Peyer's patch (tissue), 4 donors: Measurements from ENCODE around the gene SPEF2. TPM values are rescaled to one million over a fixed set of nuclear protein-coding genes. Genes with fewer than 3 reads are reported as not detected.
A peak's percentile ranks its signal among the peaks of the same experiment; 100 is the strongest.

Experiments used
- DNase-seq, 3 donors: peaks; one replicate each; pipeline ENCODE4 v3.0.0-alpha.2; 2017 to 2019
- H3K27ac ChIP-seq, 4 donors: fragments of 200-600 bp; sonication (generic); one replicate each; pipeline ENCODE4 v1.5.1; 2016 to 2019
- H3K27me3 ChIP-seq, 2 donors: fragments of 200-600 bp; sonication (generic); one replicate each; pipeline ENCODE4 v1.5.1; 2019
- H3K36me3 ChIP-seq, 3 donors: fragments of 200-600 bp; sonication (generic); one replicate each; pipeline ENCODE4 v1.5.1; 2016 to 2019
- H3K4me1 ChIP-seq, 4 donors: fragments of 200-600 bp; sonication (generic); one replicate each; pipeline ENCODE4 v1.5.1; 2016 to 2019
- H3K4me3 ChIP-seq, 4 donors: fragments of 200-600 bp; sonication (generic); 1 replicate in 3 of 4; 2 replicates in 1 of 4; pipeline ENCODE4 v1.5.1; 2016 to 2019; ENCODE audit warnings: mild to moderate bottlenecking in 1 of 4
- H3K9me3 ChIP-seq, 4 donors: fragments of 200-600 bp; sonication (generic); one replicate each; pipeline ENCODE4 v1.5.1; 2016 to 2019; ENCODE audit warnings: mild to moderate bottlenecking in 1 of 4
- CTCF ChIP-seq, 6 experiments: fragments of 450-650 bp in 4 of 6; fragments of 200-600 bp in 2 of 6; sonication (generic) in 1 of 6; IDR thresholded peaks; one replicate each; pipeline ENCODE4 v1.5.1; 2017 to 2019; ENCODE audit warnings: antibody characterized with exemption in 6 of 6, mild to moderate bottlenecking in 3 of 6, moderate library complexity in 1 of 6
- POLR2A ChIP-seq, 2 donors: fragments of 450-650 bp; IDR thresholded peaks; one replicate each; pipeline ENCODE4 v1.5.1; 2017; ENCODE audit warnings: antibody characterized with exemption in 2 of 2, mild to moderate bottlenecking in 2 of 2, moderate library complexity in 2 of 2
- total RNA-seq, 4 donors: library from RNA; depleted of rRNA; stranded (reverse); fragments of >200 nt; gene quantifications; one replicate each; pipeline ENCODE4 v1.1.0, GENCODE V29; 2016

The SPEF2 gene
- total RNA-seq, 4 donors from 2014 or later = 2.5 to 8.8 (median 5.1) TPM

GRCh38 chr5:35828082-35828598, 210.5 kb downstream of the SPEF2 start:
- Histone ChIP-seq H3K4me1 (no peaks in the 10 kb centered on the region), H3K27me3 (no peaks in the 10 kb centered on the region), H3K27ac (peak overlapping the region in 1 of 4 donors; percentile 9), H3K36me3 (no peaks in the 10 kb centered on the region), H3K4me3 (no peak overlapping the region), H3K9me3 (no peaks in the 10 kb centered on the region)
- DNase-seq = no peak
- TF ChIP-seq POLR2A (IDR thresholded peaks at IDR 0.05) (no peak), CTCF (IDR thresholded peaks at IDR 0.05) (no peak)

- no peaks in the 10 kb centered on the region for H3K36me3 ChIP-seq
- peak in 1 of 2 donors; percentile 19 for TF ChIP-seq POLR2A (IDR thresholded peaks at IDR 0.05)
- TF ChIP-seq CTCF (IDR thresholded peaks at IDR 0.05) = no peak
- peak in 2 of 3 donors; percentile 34 to 52 for DNase-seq
- H3K4me3 ChIP-seq = no peak overlapping the region
- H3K4me1 ChIP-seq = no peaks in the 10 kb centered on the region
- peak overlapping the region; percentile 25 to 59 (median 50) for H3K27ac ChIP-seq
- H3K27me3 ChIP-seq = no peaks in the 10 kb centered on the region
- no peaks in the 10 kb centered on the region for H3K9me3 ChIP-seq
These were observed 212.9 kb downstream of the SPEF2 start for GRCh38 chr5:35830587-35830986.

- no peak for TF ChIP-seq POLR2A (IDR thresholded peaks at IDR 0.05)
- peak overlapping the region in 3 of 4 donors; percentile 4 to 63 (median 26) for H3K27ac ChIP-seq
- no peaks in the 10 kb centered on the region for H3K9me3 ChIP-seq
- no peaks in the 10 kb centered on the region for H3K27me3 ChIP-seq
- H3K4me1 ChIP-seq = no peaks in the 10 kb centered on the region
- no peaks in the 10 kb centered on the region for H3K36me3 ChIP-seq
- no peak overlapping the region for H3K4me3 ChIP-seq
- DNase-seq = no peak
These were observed 215.1 kb downstream of the SPEF2 start for GRCh38 chr5:35832762-35833161.

- Histone ChIP-seq H3K4me3 (no peak overlapping the region), H3K4me1 (no peaks in the 10 kb centered on the region), H3K36me3 (no peaks in the 10 kb centered on the region), H3K9me3 (no peaks in the 10 kb centered on the region), H3K27ac (peak overlapping the region; percentile 4 to 63 (median 26)), H3K27me3 (no peaks in the 10 kb centered on the region)
- no peak for DNase-seq
- TF ChIP-seq CTCF (IDR thresholded peaks at IDR 0.05) = no peak
- TF ChIP-seq POLR2A (IDR thresholded peaks at IDR 0.05) = no peak
These were observed 215.6 kb downstream of the SPEF2 start for GRCh38 chr5:35833224-35833623.

GRCh38 chr5:35835796-35836742, 218.4 kb downstream of the SPEF2 start:
- H3K27ac ChIP-seq = peak overlapping the region in 1 of 4 donors; percentile 44
- no peak for TF ChIP-seq POLR2A (IDR thresholded peaks at IDR 0.05)
- no peaks in the 10 kb centered on the region for H3K27me3 ChIP-seq
- H3K4me1 ChIP-seq = no peaks in the 10 kb centered on the region
- DNase-seq = no peak
- H3K9me3 ChIP-seq = no peaks in the 10 kb centered on the region
- H3K36me3 ChIP-seq = no peaks in the 10 kb centered on the region
- no peak overlapping the region for H3K4me3 ChIP-seq

- no peaks in the 10 kb centered on the region for H3K36me3 ChIP-seq
- TF ChIP-seq CTCF (IDR thresholded peaks at IDR 0.05) = no peak
- no peak for TF ChIP-seq POLR2A (IDR thresholded peaks at IDR 0.05)
- DNase-seq = no peak
- no peaks in the 10 kb centered on the region for H3K27me3 ChIP-seq
- no peaks in the 10 kb centered on the region for H3K9me3 ChIP-seq
- no peak overlapping the region for H3K27ac ChIP-seq
- H3K4me3 ChIP-seq = no peak overlapping the region
- H3K4me1 ChIP-seq = no peaks in the 10 kb centered on the region
These were observed 220.8 kb downstream of the SPEF2 start for GRCh38 chr5:35838370-35839042.
